Smooth muscle cell (in vitro differentiated cells): ENCODE data around the gene GZMA. TPM values are rescaled to one million over a fixed set of nuclear protein-coding genes. Genes with fewer than 3 reads are reported as not detected.

Experiments
- DNase-seq: peaks from one replicate; lab custom pipeline; 2025; ENCODE audit not compliant: unreplicated experiment; lab: John Stamatoyannopoulos, UW
- H2AFZ ChIP-seq: fragments of 200-600 bp; sonication (generic); 2 replicates; pipeline ENCODE4 v1.6.0; 2016; ENCODE audit warnings: antibody characterized with exemption, low read depth, mild to moderate bottlenecking
- H3F3A ChIP-seq: fragments of 200-600 bp; sonication (generic); 2 replicates; pipeline ENCODE4 v1.6.0; 2017; ENCODE audit warnings: antibody characterized with exemption, low read depth
- H3K27ac ChIP-seq: fragments of 200-600 bp; sonication (generic); 2 replicates; pipeline ENCODE4 v1.5.1; 2016; ENCODE audit warnings: low read depth, mild to moderate bottlenecking
- H3K27me3 ChIP-seq: fragments of 200-600 bp; sonication (generic); 2 replicates; pipeline ENCODE4 v1.6.1; 2016; ENCODE audit warnings: low read depth, mild to moderate bottlenecking
- H3K36me3 ChIP-seq: fragments of 200-600 bp; sonication (generic); 2 replicates; pipeline ENCODE4 v1.5.1; 2016; ENCODE audit warnings: low read depth
- H3K4me1 ChIP-seq: fragments of 200-600 bp; sonication (generic); 2 replicates; pipeline ENCODE4 v1.5.1; 2016; ENCODE audit warnings: low read depth
- H3K4me2 ChIP-seq: fragments of 200-600 bp; sonication (generic); 2 replicates; pipeline ENCODE4 v1.6.0; 2016; ENCODE audit warnings: mild to moderate bottlenecking
- H3K4me3 ChIP-seq: fragments of 200-600 bp; sonication (generic); 2 replicates; pipeline ENCODE4 v1.5.1; 2016; ENCODE audit warnings: mild to moderate bottlenecking
- H3K79me2 ChIP-seq: fragments of 200-600 bp; sonication (generic); 2 replicates; pipeline ENCODE4 v1.6.0; 2016; ENCODE audit warnings: low read depth, mild to moderate bottlenecking
- H3K9ac ChIP-seq: fragments of 200-600 bp; sonication (generic); 2 replicates; pipeline ENCODE4 v1.6.0; 2016; ENCODE audit warnings: low read depth
- H3K9me3 ChIP-seq: fragments of 200-600 bp; sonication (generic); replicated peaks from 2 replicates; pipeline ENCODE4 v1.5.1; 2016; ENCODE audit warnings: low read depth
- H4K20me1 ChIP-seq: fragments of 200-600 bp; sonication (generic); 2 replicates; pipeline ENCODE4 v1.6.0; 2016; ENCODE audit warnings: low read depth
- WGBS: methylation state at CpG from one replicate; pipeline ENCODE4 v1.1.7; 2016; ENCODE audit warnings: low lambda C conversion rate; 5-methylcytosine and 5-hydroxymethylcytosine counted together
- polyA plus RNA-seq: library from polyadenylated mRNA; unstranded; fragments of >200 nt; fragmentation: Nextera tagmentation; extraction: Ambion mirVana; gene quantifications from 2 replicates; pipeline ENCODE4 v1.2.1, GENCODE V29; 2016
- total RNA-seq: library from RNA; depleted of rRNA; stranded (reverse); fragments of >200 nt; gene quantifications from 2 replicates; pipeline ENCODE4 v1.2.3, GENCODE V29; 2014
- TF ChIP-seq, protein P1 (sequence below): fragments of 200-600 bp; sonication (generic); IDR thresholded peaks from 2 replicates; pipeline ENCODE4 v1.5.1; 2017; ENCODE audit warnings: borderline replicate concordance, mild to moderate bottlenecking, antibody characterized with exemption; ENCODE audit not compliant: insufficient read depth, poor library complexity, severe bottlenecking

GZMA gene
- total RNA-seq (not detected in 2 replicates), polyA plus RNA-seq (0.42 TPM in 1 of 2 replicates, not detected in the other)

DNA sequence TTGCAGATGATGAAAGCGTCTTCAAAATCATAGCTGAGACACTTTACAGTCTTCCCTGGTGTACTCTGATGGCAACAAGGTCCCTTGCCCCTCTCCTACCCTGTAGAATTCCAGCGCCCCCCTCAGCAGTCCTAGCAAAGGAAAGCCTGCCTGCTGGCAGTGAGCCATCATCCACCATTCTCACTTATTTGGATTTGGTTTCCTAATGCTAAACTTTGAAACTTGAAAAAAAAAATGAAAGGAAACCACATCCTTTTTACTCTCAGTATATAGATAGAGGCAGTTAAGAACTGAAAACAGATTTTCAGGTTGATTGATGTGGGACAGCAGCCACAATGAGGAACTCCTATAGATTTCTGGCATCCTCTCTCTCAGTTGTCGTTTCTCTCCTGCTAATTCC, at the start of gene GZMA:
Gene GZMA (plus strand): TSS at position 299 of the 400 bp plus-strand sequence. CDS start 37 bp downstream, at position 336.
- no peaks in the 10 kb centered on the region for H3K27me3 ChIP-seq
- H3K27ac ChIP-seq, result no peak within 1 kb of the TSS
- H3K36me3 ChIP-seq, result no peaks in the 10 kb centered on the region
- H2AFZ ChIP-seq, result no peak within 1 kb of the TSS
- no peak within 1 kb of the TSS for H3K4me3 ChIP-seq
- no peak for DNase-seq
- no peaks in the 10 kb centered on the region for H3K4me1 ChIP-seq
- H3F3A ChIP-seq, result no peaks in the 10 kb centered on the region
- no peak within 1 kb of the TSS for H3K4me2 ChIP-seq
- H3K9ac ChIP-seq, result no peak within 1 kb of the TSS
- H3K79me2 ChIP-seq, result no peaks in the 10 kb centered on the region
- WGBS, result 90% methylated on average over 3 of the region's 3 CpGs
- no peaks in the 10 kb centered on the region for H4K20me1 ChIP-seq
- no peaks in the 10 kb centered on the region for H3K9me3 ChIP-seq
- TF ChIP-seq, protein P1, sequence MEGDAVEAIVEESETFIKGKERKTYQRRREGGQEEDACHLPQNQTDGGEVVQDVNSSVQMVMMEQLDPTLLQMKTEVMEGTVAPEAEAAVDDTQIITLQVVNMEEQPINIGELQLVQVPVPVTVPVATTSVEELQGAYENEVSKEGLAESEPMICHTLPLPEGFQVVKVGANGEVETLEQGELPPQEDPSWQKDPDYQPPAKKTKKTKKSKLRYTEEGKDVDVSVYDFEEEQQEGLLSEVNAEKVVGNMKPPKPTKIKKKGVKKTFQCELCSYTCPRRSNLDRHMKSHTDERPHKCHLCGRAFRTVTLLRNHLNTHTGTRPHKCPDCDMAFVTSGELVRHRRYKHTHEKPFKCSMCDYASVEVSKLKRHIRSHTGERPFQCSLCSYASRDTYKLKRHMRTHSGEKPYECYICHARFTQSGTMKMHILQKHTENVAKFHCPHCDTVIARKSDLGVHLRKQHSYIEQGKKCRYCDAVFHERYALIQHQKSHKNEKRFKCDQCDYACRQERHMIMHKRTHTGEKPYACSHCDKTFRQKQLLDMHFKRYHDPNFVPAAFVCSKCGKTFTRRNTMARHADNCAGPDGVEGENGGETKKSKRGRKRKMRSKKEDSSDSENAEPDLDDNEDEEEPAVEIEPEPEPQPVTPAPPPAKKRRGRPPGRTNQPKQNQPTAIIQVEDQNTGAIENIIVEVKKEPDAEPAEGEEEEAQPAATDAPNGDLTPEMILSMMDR, result no peak

DNA sequence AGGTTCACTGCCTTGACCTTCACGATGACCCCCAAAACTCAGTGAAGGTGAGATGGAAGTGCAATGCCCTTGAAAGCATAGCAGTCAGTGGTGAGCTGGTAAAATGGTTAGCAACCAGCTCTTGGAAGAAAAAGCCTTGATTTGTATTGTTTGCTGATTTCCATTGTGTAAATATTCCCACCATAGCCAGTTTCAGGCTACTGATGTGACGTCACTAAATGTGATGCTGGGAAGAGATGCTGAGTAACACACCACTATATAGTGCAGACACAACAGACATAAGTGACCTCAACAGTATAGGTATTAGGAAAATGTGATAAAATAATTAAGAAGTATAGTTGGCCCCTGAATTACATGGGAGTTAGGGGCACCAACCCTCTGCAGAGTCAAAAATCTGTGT, 47.3 kb upstream of the GZMA start:
- WGBS, result 88% methylated on average over 2 of the region's 2 CpGs
- Histone ChIP-seq H3K27me3 (no peaks in the 10 kb centered on the region), H4K20me1 (no peaks in the 10 kb centered on the region), H3K9me3 (no peaks in the 10 kb centered on the region), H3F3A (no peaks in the 10 kb centered on the region), H3K4me1 (no peaks in the 10 kb centered on the region), H3K36me3 (no peaks in the 10 kb centered on the region), H3K9ac (no peak overlapping the region), H3K4me3 (no peak overlapping the region), H3K4me2 (no peak overlapping the region), H3K27ac (no peak overlapping the region), H2AFZ (no peak overlapping the region), H3K79me2 (no peaks in the 10 kb centered on the region)
- TF ChIP-seq, protein P1, result no peak
- DNase-seq, result no peak

DNA sequence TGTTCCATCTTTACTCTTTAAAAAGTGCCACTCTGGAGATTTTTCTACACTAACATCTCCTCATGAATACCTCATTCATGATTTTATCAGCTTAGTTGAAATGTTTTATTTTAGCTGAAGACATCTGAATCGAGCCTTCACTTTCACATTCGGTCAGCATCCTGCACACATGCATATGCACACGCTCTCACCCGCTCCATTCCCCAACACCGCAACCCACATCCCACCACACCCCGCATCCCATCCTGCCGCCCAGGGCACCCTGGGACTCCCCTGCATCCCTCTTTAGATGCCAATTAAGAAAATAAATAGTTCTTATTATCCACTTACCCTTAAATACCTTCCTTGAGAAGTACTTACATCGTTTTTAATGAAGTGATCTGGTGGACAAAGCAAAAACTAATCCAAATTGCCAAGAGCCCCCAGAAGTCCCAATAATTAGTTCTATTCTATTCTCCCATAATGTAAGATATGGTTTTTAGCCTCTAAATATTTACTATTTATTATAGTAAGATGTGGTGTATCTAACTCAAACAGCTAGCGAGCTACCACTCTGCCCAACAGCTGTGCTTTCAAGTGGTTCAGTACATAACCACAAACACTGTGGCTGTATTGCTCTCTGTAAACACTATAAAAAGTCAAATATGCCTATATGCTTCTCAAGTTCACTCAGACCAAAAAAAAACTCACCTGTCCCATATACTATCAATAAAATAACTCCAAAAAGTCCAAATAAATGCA, 40.2 kb upstream of the GZMA start:
- Histone ChIP-seq H3K27me3 (no peaks in the 10 kb centered on the region), H3K4me2 (no peak overlapping the region), H3F3A (no peaks in the 10 kb centered on the region), H4K20me1 (no peaks in the 10 kb centered on the region), H3K9ac (no peak overlapping the region), H3K4me1 (no peaks in the 10 kb centered on the region), H3K27ac (no peak overlapping the region), H3K9me3 (no peaks in the 10 kb centered on the region), H2AFZ (no peak overlapping the region), H3K79me2 (no peaks in the 10 kb centered on the region), H3K4me3 (no peak overlapping the region), H3K36me3 (no peaks in the 10 kb centered on the region)
- DNase-seq, result no peak
- WGBS, result 93% methylated on average over 9 of the region's 9 CpGs
- TF ChIP-seq, protein P1, result no peak
